HEK293T (cell line): ENCODE results near the gene ALPK1.

Experiments used
- ARNT ChIP-seq: fragments of 450-650 bp; IDR thresholded peaks from 2 replicates; pipeline ENCODE4 v1.6.1; 2017; ENCODE audit warnings: mild to moderate bottlenecking
- BHLHE40 ChIP-seq: fragments of 450-650 bp; IDR thresholded peaks from 2 replicates; pipeline ENCODE4 v1.6.1; 2016; ENCODE audit warnings: mild to moderate bottlenecking, moderate library complexity, borderline replicate concordance
- FOXA1 ChIP-seq: fragments of 450-650 bp; IDR thresholded peaks from 2 replicates; pipeline ENCODE4 v1.6.1; 2016; ENCODE audit warnings: mild to moderate bottlenecking
- HDGF ChIP-seq: fragments of 450-650 bp; IDR thresholded peaks from 2 replicates; pipeline ENCODE4 v1.6.1; 2017; ENCODE audit warnings: antibody characterized with exemption, borderline replicate concordance
- L3MBTL2 ChIP-seq: fragments of 450-650 bp; conservative IDR thresholded peaks from 2 replicates; pipeline ENCODE4 v1.6.1; 2016; ENCODE audit warnings: mild to moderate bottlenecking
- LEF1 ChIP-seq: fragments of 450-650 bp; IDR thresholded peaks from 2 replicates; pipeline ENCODE4 v1.6.1; 2017; ENCODE audit warnings: mild to moderate bottlenecking, borderline replicate concordance
- NFRKB ChIP-seq: fragments of 450-650 bp; IDR thresholded peaks from 2 replicates; pipeline ENCODE4 v1.6.1; 2016; ENCODE audit warnings: mild to moderate bottlenecking, moderate library complexity
- SP1 ChIP-seq: fragments of 450-650 bp; IDR thresholded peaks from 2 replicates; pipeline ENCODE4 v1.6.1; 2017
- SUZ12 ChIP-seq: fragments of 450-650 bp; IDR thresholded peaks from 2 replicates; pipeline ENCODE4 v1.6.1; 2016; ENCODE audit warnings: mild to moderate bottlenecking
- TARDBP ChIP-seq: fragments of 450-650 bp; IDR thresholded peaks from 2 replicates; pipeline ENCODE4 v1.6.1; 2016

- TF ChIP-seq NFRKB: no peak
- no peak for TF ChIP-seq FOXA1
- no peak for TF ChIP-seq SP1
- no peak for TF ChIP-seq BHLHE40
- no peak for TF ChIP-seq LEF1
- no peak for TF ChIP-seq SUZ12
- TF ChIP-seq ARNT: no peak
- no peak for TF ChIP-seq HDGF
- no peak for TF ChIP-seq TARDBP
- TF ChIP-seq L3MBTL2: no peak
Measured at GRCh38 chr4:112332398-112332797, 35.2 kb downstream of the ALPK1 start.
